ENCODE data around the gene NKX2-1.

- TF ChIP-seq CTCF (IDR thresholded peaks at IDR 0.05; ENCODE audit: low read length) (no peak), EZH2phosphoT487 (IDR thresholded peaks at IDR 0.05; ENCODE audit: low read length) (no peak)
Measured at GRCh38 chr14:36522972-36523715, 3.1 kb upstream of the NKX2-1 start.

Measured in MM.1S (cell line).